ENCODE measurements around the gene BRK1.
A peak's percentile ranks its signal among the peaks of the same experiment; 100 is the strongest.
"Not testable (repeated sequence)": the region's sequence is repeated elsewhere in the genome, so short reads cannot be mapped to it uniquely, and the experiment has no call there.

The BRK1 gene

GRCh38 chr3:10145685-10146084 lies 30.2 kb downstream of the BRK1 start:
- DNase-seq, result no peak

- DNase-seq, result no peak
Observed at GRCh38 chr3:10149226-10149625, 33.8 kb downstream of the BRK1 start.

DNA sequence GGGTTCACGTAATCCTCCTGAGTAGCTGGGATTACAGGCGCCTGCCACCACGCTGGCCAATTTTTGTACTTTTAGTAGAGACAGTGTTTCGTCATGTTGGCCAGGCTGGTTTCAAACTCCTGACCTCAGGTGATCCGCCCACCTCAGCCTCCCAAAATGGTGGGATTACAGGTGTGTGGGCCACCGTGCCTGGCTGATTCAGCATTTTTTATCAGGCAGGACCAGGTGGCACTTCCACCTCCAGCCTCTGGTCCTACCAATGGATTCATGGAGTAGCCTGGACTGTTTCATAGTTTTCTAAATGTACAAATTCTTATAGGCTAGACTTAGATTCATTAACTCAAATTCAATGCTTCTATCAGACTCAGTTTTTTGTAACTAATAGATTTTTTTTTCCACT lies 35.5 kb downstream of the BRK1 start:
- DNase-seq, result no peak

DNA sequence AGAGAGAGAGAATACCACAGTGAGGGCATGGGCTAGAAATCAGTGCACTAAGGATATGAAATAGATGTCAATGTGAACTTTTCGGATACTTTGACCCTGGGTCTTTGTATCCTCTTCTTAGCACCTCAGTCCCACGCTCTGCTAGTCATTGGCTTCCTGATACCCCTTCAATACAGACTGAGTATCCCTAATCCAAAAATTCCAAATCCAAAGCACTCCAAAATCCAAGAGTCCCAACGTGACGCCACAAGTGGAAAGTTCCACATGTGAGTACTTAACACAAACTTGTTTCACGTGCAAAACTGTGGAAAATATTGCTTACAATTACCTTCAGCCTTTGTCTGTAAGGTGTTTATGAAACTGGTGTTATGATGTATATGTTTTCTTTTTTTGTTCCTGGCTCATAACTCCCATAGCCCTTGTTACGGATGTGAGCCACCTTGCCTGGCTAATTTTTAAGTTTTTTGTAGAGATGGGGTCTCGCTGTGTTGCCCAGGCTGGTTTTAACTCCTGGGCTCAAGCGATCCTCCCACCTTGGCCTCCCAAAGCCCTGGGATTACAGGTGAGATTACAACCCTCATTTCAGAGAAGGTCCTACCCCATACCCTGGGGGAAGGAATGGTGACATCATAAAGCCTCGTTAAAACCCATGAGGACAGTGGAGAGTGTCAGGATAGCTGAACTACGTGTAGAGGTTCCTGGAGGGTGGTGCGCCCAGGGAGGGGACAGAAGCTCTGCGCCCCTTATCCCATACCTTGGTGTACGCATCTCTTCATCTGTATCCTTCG lies 39.1 kb downstream of the BRK1 start:
- DNase-seq, result no peak

GRCh38 chr3:10155123-10155472 lies 39.6 kb downstream of the BRK1 start:
- DNase-seq, result no peak

DNA sequence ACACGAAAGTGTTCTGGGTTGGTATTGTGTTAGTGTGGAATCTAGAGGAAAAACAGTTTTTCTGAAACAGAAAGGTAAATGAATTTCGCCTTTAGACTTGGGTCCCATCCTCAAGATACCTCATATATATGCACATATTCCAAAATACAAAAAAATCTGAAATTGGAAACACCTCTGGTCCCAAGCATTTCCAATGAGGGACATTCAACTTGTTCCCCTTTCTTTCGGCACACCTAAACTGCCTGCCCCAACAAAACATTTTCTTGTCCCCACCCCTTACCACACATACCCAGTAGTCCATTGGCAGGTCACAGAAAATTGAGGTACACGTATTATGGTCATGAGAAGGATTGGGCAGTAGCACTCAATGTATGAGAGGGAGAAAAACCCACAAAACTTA lies 40.2 kb downstream of the BRK1 start:
- DNase-seq, result no peak

DNA sequence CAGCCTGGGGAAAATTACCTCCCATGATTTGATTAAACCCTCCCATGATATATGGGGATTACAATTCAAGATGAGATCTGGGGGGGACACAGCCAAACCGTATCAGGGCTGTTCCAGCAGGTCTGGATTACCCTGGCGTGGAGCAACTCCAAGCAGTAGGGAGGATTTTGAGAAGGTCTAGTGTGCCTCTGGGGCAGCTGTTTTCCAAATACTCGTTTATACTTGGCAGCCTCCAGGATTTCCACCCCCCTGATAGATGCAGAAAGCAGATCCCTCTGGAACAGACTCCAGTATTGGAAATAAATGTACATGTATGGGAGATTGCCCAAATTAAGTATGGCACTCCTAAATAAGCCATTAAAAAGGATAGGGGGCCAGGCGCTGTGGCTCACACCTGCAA lies 41.6 kb downstream of the BRK1 start:
- no peak for DNase-seq

DNA sequence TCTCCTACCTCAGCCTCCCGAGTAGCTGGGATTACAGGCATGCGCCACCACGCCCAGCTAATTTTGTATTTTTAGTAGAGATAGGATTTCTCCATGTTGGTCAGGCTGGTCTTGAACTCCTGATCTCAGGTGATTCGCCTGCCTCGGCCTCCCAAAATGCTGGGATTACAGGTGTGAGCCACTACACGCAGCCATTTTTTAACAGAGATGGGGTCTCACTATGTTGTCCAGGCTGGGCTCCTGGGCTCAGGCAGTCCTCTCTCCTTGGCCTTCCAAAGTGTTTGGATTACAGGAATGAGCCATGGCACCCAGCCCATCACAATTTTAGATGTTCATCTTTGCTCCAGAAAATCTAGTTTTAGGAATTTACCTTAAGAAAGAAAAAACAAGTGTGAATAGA lies 43.1 kb downstream of the BRK1 start:
- not testable (repeated sequence) for DNase-seq

DNA sequence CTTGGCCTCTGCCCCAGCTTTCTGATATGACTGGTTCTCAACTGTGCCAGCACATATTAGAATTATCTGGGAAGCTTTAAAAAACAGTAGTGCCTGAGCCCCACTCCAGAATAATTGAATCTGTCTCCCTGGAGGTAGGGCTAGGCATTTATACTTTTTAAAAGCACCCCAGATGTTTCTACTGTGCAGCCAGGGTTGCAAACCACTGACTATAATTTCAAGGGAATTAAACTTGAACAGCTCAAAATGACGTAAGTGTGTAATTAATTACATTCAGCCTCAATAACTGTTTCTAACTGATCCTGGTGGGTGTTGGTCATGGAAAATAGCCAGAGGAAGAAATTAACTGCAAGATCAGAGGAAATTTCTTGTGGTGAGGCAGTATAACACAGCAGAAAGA lies 44.9 kb downstream of the BRK1 start:
- DNase-seq, result no peak

- no peak for DNase-seq
Observed at GRCh38 chr3:10160925-10161324, 45.5 kb downstream of the BRK1 start.

DNA sequence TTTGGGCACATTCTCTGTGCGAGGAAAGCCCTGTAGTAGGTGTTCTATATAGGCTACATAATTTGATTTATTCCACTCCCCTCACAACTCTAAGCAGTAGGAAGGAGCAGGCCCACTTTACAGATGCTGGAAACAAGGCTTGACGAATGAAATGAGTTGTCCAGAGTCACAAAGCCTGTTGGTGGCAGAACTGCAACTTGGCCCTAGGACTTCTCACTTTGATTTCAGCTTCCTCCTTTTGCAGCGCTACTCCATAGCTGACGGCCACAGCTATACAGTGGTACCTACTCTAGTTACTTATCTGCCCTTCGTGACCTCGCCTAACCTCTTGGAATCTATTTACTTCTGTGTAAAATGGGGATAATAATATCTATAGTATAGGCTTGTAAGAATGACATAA lies 46.7 kb downstream of the BRK1 start:
- no peak for DNase-seq

DNA sequence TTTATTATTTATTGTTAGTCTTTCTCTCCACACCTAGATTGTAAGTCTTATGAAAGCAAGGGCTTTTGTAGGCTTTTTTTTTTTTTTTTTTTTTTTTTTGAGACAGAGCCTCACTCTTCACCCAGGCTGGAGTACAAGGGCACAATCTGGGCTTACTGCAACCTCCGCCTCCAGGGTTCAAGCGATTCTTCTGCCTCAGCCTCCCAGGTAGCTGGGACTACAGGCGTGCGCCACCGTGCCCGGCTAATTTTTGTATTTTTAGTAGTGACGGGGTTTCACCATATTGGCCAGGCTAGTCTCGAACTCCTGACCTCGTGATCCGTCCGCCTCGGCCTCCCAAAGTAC lies 48.7 kb downstream of the BRK1 start:
- DNase-seq, result not testable (repeated sequence)

DNA sequence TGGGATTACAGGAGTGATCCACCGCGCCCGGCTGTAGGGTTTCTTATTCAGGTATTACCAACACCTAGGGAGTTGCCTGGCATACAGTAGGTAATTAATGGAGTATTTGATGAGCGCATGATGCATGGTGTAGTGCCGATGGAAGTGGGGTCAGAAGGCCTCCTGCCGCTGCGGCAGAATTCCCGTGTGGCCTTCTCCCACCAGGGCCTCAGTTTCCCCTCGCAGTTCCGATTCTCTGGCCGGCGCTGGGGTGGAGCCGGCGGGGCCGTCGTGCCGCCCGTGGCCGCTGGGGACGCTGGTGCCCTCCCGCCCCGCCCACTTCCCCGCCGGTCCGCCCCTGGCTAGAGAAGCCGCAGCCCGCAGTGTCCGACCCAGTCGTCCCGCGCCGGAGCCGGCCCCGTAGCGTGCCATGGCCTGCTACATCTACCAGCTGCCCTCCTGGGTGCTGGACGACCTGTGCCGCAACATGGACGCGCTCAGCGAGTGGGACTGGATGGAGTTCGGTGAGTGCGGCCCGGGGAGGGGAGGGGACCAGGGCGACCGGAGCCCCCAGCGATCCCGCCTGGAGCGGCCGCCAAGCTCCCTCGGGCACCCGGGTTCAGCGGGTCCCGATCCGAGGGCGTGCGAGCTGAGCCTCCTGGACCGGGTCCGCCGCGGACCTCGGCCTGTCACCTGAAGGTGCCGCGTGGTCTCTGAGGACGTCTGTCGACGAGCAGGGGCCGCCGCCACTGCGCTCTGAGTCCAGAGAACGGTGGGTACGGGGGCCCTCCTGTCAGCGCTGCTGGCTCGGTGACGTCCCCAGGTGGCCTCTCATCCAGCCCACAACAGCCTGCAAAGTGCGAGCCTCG lies 49.3 kb downstream of the BRK1 start, which contains the start of gene IRAK2:
TSS of gene IRAK2 (plus strand) at position 374 of the 848 bp plus-strand sequence. CDS start at position 410, 36 bp downstream.
- peak; percentile 37 for DNase-seq

- no peak for DNase-seq
Observed at GRCh38 chr3:10166213-10166604, 50.7 kb downstream of the BRK1 start.

- DNase-seq, result no peak
Observed at GRCh38 chr3:10169000-10169496, 53.6 kb downstream of the BRK1 start.

DNA sequence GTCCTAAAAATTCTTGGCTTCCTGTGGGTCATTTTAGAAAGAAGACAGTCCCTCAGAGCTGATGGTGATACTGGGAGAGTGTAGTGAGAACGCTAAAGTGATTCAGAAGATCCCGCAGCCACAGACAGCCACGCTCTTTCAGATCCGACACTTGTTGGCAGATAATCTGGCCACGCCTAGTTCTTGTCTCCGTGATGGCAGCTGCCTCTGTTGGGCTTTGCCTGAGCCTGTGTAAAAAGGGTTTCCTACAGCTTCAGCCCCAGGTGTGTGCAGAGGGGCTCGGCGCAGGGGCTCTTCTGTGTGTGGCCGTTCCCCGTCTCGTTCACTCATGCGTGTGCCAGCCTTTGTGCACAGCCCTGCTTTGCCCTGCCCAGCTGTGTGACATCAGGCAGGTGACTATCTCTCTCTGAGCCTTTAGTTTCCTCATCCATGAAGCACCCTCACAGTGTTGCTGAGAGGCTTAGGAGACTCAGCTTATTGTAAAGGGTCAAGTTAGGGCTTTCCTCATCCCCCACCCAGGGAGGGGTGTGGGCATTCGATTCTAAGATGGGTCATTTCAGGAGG lies 55.5 kb downstream of the BRK1 start:
- no peak for DNase-seq

- DNase-seq, result no peak
Observed at GRCh38 chr3:10173095-10173925, 57.8 kb downstream of the BRK1 start.

DNA sequence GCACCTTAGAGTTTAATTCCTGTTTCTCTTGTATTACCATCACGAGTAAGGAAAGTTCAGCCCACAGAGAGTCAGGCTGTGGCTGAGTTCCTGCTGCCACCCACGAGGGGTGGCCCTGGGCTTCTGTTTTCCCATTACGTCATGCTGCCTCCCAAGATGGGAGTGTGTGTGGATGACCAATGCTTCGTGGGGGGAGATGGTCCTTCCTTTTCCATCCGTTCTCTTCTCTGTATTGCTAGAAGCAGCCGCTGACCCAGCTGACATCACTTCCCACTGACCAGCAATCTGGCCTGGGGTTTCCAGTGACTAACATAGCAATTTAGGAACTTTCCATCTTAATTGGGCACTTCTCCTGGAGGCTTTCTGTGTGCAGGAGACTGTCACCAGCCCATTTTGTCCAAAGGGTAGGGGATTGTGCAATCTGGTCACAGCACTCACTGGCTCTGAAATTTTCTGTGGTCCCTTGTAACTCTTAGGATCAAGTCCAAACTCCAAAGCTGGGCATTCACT lies 58.5 kb downstream of the BRK1 start:
- no peak for DNase-seq

- not testable (repeated sequence) for DNase-seq
Observed at GRCh38 chr3:10175334-10175733, 59.9 kb downstream of the BRK1 start.

- DNase-seq, result not testable (repeated sequence)
Observed at GRCh38 chr3:10176150-10176549, 60.7 kb downstream of the BRK1 start.

Data from effector CD4-positive, alpha-beta T cell (primary cell).